OCI-LY7 (cell line): ENCODE measurements around the gene KYNU. TPM values are rescaled to one million over a fixed set of nuclear protein-coding genes. Genes with fewer than 3 reads are reported as not detected.

ENCODE experiments used
- BruUV-seq: library from RNA; stranded (reverse); fragments of 400-500 nt; replicated peaks from 2 replicates; lab custom pipeline; 2021; lab: Mats Ljungman, UMichigan
- CTCF ChIA-PET: fragments of 300-600 bp; sonication (Branson Sonifier 250); formaldehyde crosslinking; loops from one replicate; lab custom pipeline; 2022; ENCODE audit warnings: antibody characterized with exemption; ENCODE audit not compliant: unreplicated experiment; lab: Charles Lee
- POLR2A ChIA-PET: fragments of 300-600 bp; sonication (Branson Sonifier 250); formaldehyde crosslinking; loops from one replicate; lab custom pipeline; 2022; ENCODE audit warnings: antibody characterized with exemption; lab: Charles Lee
- DNase-seq: peaks from one replicate; pipeline ENCODE4 v3.0.0-alpha.2; 2015; ENCODE audit warnings: low spot score
- H2AFZ ChIP-seq: fragments of 200-600 bp; sonication (generic), shearing (Covaris generic); 2 replicates; pipeline ENCODE4 v1.6.1; 2014; ENCODE audit warnings: mild to moderate bottlenecking, antibody characterized with exemption, low read length, moderate library complexity
- H3K27ac ChIP-seq: fragments of 200-600 bp; sonication (generic); 2 replicates; pipeline ENCODE4 v1.5.1; 2014; ENCODE audit warnings: mixed run types, low read depth, mild to moderate bottlenecking, moderate library complexity, low read length, inconsistent platforms; ENCODE audit not compliant: poor library complexity, severe bottlenecking
- H3K36me3 ChIP-seq: fragments of 200-600 bp; sonication (generic); 2 replicates; pipeline ENCODE4 v1.6.1; 2014; ENCODE audit warnings: mild to moderate bottlenecking, antibody characterized with exemption, low read length, moderate library complexity, mixed read lengths; ENCODE audit not compliant: insufficient read depth
- H3K4me1 ChIP-seq: fragments of 200-600 bp; sonication (generic); 2 replicates; pipeline ENCODE4 v1.5.1; 2014; ENCODE audit warnings: mild to moderate bottlenecking, low read length; ENCODE audit not compliant: insufficient read depth, poor library complexity, severe bottlenecking
- H3K4me2 ChIP-seq: fragments of 200-600 bp; sonication (generic); 2 replicates; pipeline ENCODE4 v1.6.1; 2014; ENCODE audit warnings: mild to moderate bottlenecking, low read length
- H3K4me3 ChIP-seq: fragments of 200-600 bp; sonication (generic); 2 replicates; pipeline ENCODE4 v1.5.1; 2014; ENCODE audit warnings: mild to moderate bottlenecking, low read depth, low read length; ENCODE audit not compliant: poor library complexity, severe bottlenecking
- H3K79me2 ChIP-seq: fragments of 200-600 bp; sonication (generic); 2 replicates; pipeline ENCODE4 v1.6.1; 2016; ENCODE audit warnings: low read depth, mild to moderate bottlenecking, low read length, moderate library complexity, mixed read lengths; ENCODE audit not compliant: insufficient read depth
- H3K9me2 ChIP-seq: fragments of 200-600 bp; sonication (generic); 2 replicates; pipeline ENCODE4 v1.6.1; 2016; ENCODE audit warnings: mild to moderate bottlenecking, low read length, mixed read lengths; ENCODE audit not compliant: insufficient read depth
- H3K9me3 ChIP-seq: fragments of 200-600 bp; sonication (generic); 2 replicates; pipeline ENCODE4 v1.6.1; 2014; ENCODE audit warnings: mild to moderate bottlenecking, mixed run types, low read length, mixed read lengths
- H4K20me1 ChIP-seq: fragments of 200-600 bp; sonication (generic); 2 replicates; pipeline ENCODE4 v1.6.1; 2014; ENCODE audit warnings: mild to moderate bottlenecking, antibody characterized with exemption, low read length, moderate library complexity, mixed read lengths; ENCODE audit not compliant: insufficient read depth
- CTCF ChIP-seq: fragments of 200-600 bp; sonication (generic); conservative IDR thresholded peaks from 2 replicates; pipeline ENCODE4 v1.5.1; 2014; ENCODE audit warnings: mild to moderate bottlenecking, antibody characterized with exemption, low read length, moderate library complexity, mixed read lengths
- EZH2phosphoT487 ChIP-seq: fragments of 200-600 bp; sonication (generic); IDR thresholded peaks from 2 replicates; pipeline ENCODE4 v1.6.1; 2018; ENCODE audit warnings: low read depth, borderline replicate concordance, mild to moderate bottlenecking, mixed run types, antibody characterized with exemption, low read length, moderate library complexity, mixed read lengths
- intact Hi-C: fragments of 100-400 bp; cut with micrococcal nuclease; formaldehyde crosslinking; loops from one replicate; pipeline ENCODE4 v1.10.0; 2022; ENCODE audit not compliant: unreplicated experiment
- total RNA-seq, 2 experiments: library from RNA; depleted of rRNA in 1 of 2; stranded (reverse); fragments of >200 nt in 1 of 2; shearing (Covaris generic) in 1 of 2; gene quantifications; 2 replicates each; pipeline ENCODE4 v1.2.3, GENCODE V29; 2014 to 2022

The KYNU gene
- total RNA-seq, 2 experiments from 2014 or later = 0.27 TPM; not detected in 1

- no peaks in the 10 kb centered on the region for H3K79me2 ChIP-seq
Measured at GRCh38 chr2:142875652-142876051, 1.8 kb upstream of the KYNU start.

GRCh38 chr2:142876423-142876822 lies 1.0 kb upstream of the KYNU start:
- no peaks in the 10 kb centered on the region for H3K36me3 ChIP-seq
- CTCF ChIA-PET = no interaction called here
- POLR2A ChIA-PET = interaction anchor here (1.3 to 2.4 kb wide), 2 partner anchors 10 to 36 kb away, joined by 6 to 10 read pairs; no protein-coding TSS in a partner anchor
- no peaks in the 10 kb centered on the region for H3K4me1 ChIP-seq
- H4K20me1 ChIP-seq = no peaks in the 10 kb centered on the region
- no peak overlapping the region for H3K4me2 ChIP-seq
- no peak overlapping the region for H3K4me3 ChIP-seq
- no peak for DNase-seq
- H3K9me3 ChIP-seq = no peaks in the 10 kb centered on the region
- no TSS peak for BruUV-seq
- no peak for TF ChIP-seq CTCF
- TF ChIP-seq EZH2phosphoT487 = no peak
- intact Hi-C loops = no loop called here
- H3K79me2 ChIP-seq = no peaks in the 10 kb centered on the region
- H2AFZ ChIP-seq = no peak overlapping the region
- H3K9me2 ChIP-seq = no peaks in the 10 kb centered on the region
- H3K27ac ChIP-seq = no peak overlapping the region

More at GRCh38 chr2:142875652-142876051, 1.8 kb upstream of the KYNU start:
- Histone ChIP-seq H3K4me3 (no peak overlapping the region), H4K20me1 (no peaks in the 10 kb centered on the region), H2AFZ (no peak overlapping the region), H3K9me3 (no peaks in the 10 kb centered on the region), H3K36me3 (no peaks in the 10 kb centered on the region), H3K4me1 (no peaks in the 10 kb centered on the region), H3K9me2 (no peaks in the 10 kb centered on the region), H3K27ac (no peak overlapping the region), H3K4me2 (no peak overlapping the region)
- no peak for DNase-seq
- no TSS peak for BruUV-seq
- POLR2A ChIA-PET = interaction anchor here (1.3 to 2.4 kb wide), 2 partner anchors 9 to 35 kb away, joined by 6 to 10 read pairs; no protein-coding TSS in a partner anchor
- TF ChIP-seq EZH2phosphoT487 = no peak
- no peak for TF ChIP-seq CTCF
- CTCF ChIA-PET = no interaction called here
- intact Hi-C loops = no loop called here

GRCh38 chr2:142878031-142878678 lies 691 bp downstream of the KYNU start:
- POLR2A ChIA-PET = interaction anchor here (0.6 to 1.8 kb wide), 4 partner anchors 15 to 128 kb away, joined by 3 to 4 read pairs (median 3); no protein-coding TSS in a partner anchor
- Histone ChIP-seq H3K79me2 (no peaks in the 10 kb centered on the region), H3K4me3 (no peak overlapping the region), H4K20me1 (no peaks in the 10 kb centered on the region), H3K27ac (no peak overlapping the region), H3K9me3 (no peaks in the 10 kb centered on the region), H2AFZ (no peak overlapping the region), H3K4me1 (no peaks in the 10 kb centered on the region), H3K9me2 (no peaks in the 10 kb centered on the region), H3K4me2 (no peak overlapping the region), H3K36me3 (no peaks in the 10 kb centered on the region)
- CTCF ChIA-PET = no interaction called here
- TF ChIP-seq CTCF = no peak
- no peak for TF ChIP-seq EZH2phosphoT487
- no TSS peak for BruUV-seq
- intact Hi-C loops = no loop called here
- DNase-seq = no peak
